GM12891 (cell line): ENCODE measurements around the gene KCNN2.

Experiments
- PAX5 ChIP-seq: IDR thresholded peaks from 2 replicates; pipeline ENCODE4 v1.6.1; 2011; ENCODE audit warnings: low read length, moderate library complexity, mild to moderate bottlenecking; ENCODE audit not compliant: insufficient read depth, severe bottlenecking
- POLR2A ChIP-seq: IDR thresholded peaks from 2 replicates; pipeline ENCODE4 v1.6.1; 2011; ENCODE audit warnings: low read depth, low read length, control low read depth
- POLR2AphosphoS5 ChIP-seq: IDR thresholded peaks from 2 replicates; pipeline ENCODE4 v1.6.1; 2011; ENCODE audit warnings: low read depth, low read length, control low read depth
- POU2F2 ChIP-seq: IDR thresholded peaks from 2 replicates; pipeline ENCODE4 v1.6.1; 2011; ENCODE audit warnings: low read depth, mild to moderate bottlenecking, control low read depth, low read length, moderate library complexity
- SPI1 ChIP-seq: IDR thresholded peaks from 2 replicates; pipeline ENCODE4 v1.6.1; 2011; ENCODE audit warnings: low read depth, low read length, control low read depth
- TAF1 ChIP-seq: IDR thresholded peaks from 2 replicates; pipeline ENCODE4 v1.6.1; 2011; ENCODE audit warnings: low read depth, low read length, control low read depth

DNA sequence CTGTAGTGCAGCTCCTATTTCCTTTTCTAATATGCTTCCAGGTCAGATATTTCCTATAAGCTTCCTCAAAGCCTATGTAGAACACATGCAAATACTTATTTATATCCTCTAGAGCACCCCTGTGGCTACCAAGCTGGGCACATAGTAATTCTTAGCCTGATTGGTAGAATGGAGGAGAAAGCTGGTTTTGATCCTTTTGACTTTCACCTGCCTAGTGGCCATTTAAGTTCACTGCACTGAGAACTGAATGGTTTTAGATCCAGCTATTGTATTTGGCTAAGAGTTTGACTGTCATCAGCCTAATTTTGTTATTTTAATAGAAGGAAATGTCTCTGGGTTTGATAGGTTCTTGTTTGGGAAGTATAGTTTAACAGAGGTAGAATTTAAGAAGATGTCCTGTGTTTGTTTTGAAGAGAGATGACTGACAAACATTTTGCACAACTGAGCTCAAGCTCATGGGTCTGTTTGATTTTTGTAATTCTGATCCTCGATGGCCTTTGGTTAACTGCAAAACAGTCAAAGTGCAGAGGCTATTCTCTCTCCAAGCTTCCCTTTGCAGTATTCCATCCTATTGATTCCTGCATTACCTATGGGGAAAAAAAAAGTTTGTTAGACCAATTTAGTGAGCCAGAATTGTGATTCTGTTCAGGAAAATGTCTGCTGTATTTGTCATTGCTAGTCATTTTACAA is 85.4 kb downstream of the KCNN2 start:
- TF ChIP-seq POLR2A: no peak
- no peak for TF ChIP-seq POLR2AphosphoS5
- no peak for TF ChIP-seq TAF1
- TF ChIP-seq SPI1: no peak
- TF ChIP-seq POU2F2: no peak
- TF ChIP-seq PAX5: no peak
